ENCODE data around the gene INHBE.

The INHBE gene

DNA sequence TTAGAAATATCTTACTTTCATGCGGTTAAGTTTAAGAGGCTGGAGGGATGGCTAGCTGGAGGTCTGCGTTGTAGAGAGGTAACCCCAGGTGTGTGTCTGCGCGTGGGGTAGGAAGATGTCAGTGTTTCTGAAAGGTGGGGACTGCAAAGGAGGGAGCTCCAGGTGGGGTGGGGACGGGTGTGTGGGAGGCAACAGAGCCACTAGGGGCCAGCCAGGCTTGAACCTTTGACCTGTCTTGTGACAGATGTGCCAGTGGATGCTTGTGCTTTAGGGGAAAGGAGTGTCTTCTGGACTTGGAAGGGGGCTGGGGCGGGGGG is 5.3 kb downstream of the INHBE start:
- in situ Hi-C loops (cut with MboI; ENCODE audit: low sequenced_read_pairs): no loop called here

DNA sequence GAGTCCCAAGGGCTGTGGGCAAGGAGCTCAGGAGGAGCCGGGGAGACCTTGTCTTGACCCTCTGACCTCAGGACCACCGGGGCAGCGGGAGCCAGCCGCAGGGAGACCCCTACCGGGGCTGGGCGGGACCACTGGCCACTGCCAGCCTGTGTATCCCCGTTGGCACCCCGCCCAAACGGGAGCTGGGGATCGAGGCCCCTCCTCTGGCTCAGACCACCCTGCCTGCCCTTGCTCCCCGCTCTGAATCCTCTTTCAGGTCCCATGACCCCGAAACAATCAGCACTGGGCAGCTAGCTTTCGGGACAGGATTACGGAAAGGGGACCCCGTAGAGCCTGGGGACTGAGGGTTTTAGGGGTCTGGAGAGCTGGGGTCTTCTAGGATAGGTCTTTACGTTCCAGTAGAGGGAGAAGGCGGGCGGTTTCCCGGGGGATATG is 5.8 kb downstream of the INHBE start:
- in situ Hi-C loops (cut with MboI; ENCODE audit: low sequenced_read_pairs): no loop called here

DNA sequence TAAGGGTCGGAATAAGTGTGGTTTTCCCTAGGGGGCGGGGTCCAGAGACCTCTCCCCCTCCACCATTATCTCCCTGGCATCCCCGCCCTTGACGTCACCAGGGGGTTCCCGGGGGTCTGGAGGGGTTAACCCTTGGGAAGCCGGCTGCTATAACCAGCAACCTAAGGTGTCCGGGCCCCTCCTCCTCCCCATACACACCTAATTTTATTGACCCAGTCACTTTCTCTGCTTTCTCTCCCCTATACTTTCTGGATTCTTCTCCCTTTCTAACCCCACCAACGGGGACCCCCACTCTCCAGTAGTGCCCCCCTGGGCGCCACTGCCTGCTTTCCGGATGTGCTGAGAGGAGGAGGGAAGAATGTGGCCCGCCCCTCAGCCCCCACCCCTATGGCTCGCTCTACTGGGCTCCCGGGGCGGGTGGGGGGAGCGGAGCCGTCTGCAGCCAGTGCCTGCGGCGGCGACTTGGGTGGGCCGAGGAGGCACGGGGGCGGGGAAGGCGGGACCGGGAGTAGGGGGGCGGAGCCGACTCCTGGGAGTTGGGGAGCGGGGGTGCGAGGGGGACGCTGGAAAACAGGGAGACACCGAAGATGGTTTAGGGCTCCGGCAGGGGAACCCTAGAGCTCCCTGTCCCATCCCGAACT is 6.3 kb downstream of the INHBE start:
- in situ Hi-C loops (cut with MboI; ENCODE audit: low sequenced_read_pairs): no loop called here

DNA sequence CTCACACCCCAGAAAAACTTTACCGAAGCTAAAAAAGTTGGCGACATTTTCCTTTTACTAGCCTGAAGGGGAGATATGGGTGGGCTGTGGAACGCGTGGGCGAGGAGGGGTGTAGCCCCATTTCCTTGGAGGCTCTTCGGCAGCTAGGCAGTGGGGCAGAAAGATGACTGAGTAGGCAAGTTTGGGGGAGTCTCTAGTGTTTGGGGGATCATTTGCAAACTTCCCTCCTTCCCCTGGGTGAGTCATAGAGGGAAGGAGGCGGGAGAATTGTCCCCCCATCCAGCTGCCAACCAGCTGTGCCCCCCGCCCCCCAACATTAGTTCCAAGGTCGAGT is 6.8 kb downstream of the INHBE start:
- in situ Hi-C loops (cut with MboI; ENCODE audit: low sequenced_read_pairs): no loop called here

DNA sequence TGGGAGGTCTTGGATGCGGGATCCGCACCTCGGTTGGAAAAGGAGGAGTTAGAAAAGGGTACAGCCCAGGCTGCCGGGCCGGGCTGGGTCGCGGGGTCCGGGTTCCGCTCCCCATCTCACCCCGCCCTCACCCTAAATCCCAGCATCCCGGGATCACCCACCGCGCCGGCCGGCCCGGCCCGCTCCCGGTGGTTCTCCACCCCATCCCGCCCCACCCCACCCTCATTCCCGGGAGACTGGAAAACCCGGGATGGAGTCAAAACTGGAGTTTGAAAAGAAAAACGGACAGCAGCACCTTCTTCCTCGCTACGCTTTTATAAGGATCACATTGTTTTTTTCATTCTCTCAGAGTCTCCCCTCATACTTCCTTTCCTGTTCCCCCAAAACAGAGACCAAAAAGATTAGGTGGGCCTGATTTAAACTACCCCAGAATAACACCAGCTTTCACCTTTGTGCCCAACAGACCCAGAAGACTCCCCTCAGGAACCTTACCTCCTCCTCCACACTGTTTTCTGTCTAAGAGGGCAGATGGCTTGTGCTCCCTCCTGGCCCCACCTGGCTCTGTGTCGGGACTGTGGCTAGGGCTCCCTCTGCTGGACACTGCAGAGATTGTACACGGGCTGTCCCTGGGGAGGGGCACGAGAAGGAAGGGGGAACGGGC is 7.3 kb downstream of the INHBE start:
- in situ Hi-C loops (cut with MboI; ENCODE audit: low sequenced_read_pairs): no loop called here

DNA sequence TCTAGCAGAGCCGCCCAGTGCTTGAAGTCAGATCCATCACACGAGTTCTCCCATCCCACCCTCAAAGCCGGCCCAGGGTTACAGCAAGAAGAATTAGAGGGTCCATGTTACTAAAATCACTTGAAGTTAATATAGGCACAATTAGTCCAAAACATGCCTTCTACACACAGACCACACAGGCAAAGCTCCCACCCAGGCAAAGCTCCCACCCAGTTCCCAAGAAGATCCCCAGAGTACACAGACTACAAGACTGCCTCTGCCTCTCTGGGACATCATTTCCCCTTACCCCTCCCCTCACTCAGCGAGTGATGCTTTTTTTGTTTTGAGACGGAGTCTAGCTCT is 7.8 kb downstream of the INHBE start:
- in situ Hi-C loops (cut with MboI; ENCODE audit: low sequenced_read_pairs): no loop called here

DNA sequence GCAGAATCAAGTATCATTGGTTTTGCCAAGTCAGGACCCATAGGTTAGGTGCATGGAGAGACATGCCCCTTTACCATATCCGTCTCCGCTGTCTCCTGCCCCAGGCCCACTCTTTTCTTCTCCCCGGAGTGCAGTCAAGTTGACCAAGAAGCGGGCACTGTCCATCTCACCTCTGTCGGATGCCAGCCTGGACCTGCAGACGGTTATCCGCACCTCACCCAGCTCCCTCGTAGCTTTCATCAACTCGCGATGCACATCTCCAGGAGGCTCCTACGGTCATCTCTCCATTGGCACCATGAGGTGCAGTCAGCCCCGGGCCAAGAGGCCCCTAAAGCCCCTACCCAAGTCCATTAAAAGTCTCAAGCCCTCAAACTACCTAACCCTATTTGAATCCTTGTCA is 9.5 kb downstream of the INHBE start:
- in situ Hi-C loops (cut with MboI; ENCODE audit: low sequenced_read_pairs): no loop called here

DNA sequence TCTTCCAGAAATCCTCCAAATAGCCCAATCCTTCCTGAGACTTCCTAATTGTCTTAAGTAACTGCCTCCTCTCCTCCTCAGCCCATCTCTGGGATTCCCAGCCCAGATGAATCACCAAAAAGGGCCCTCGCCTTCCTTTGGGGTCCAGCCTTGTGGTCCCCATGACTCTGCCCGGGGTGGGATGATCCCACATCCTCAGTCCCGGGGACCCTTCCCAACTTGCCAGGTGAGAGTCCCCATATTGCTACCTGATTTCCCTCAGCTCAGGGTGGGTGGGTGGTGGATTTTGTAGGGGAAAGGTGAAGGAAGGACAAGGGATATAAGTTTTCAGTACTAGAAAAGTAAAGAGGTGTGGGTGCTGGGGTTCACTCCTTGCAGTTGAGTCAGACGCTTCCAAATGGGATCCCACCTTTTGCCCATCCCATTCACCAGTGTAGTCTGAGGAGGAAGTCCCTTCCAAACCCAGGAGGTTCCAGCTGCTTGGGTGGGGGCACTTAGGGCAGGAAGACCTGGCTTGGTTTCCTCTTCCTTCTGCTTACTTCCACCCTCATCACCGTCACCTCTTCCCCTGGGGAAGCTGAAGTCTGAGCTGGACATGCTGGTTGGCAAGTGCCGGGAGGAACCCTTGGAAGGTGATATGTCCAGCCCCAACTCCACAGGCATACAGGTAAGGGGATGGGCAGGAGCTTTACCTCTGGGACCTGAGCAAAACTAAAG is 10.1 kb downstream of the INHBE start:
- in situ Hi-C loops (cut with MboI; ENCODE audit: low sequenced_read_pairs): no loop called here

DNA sequence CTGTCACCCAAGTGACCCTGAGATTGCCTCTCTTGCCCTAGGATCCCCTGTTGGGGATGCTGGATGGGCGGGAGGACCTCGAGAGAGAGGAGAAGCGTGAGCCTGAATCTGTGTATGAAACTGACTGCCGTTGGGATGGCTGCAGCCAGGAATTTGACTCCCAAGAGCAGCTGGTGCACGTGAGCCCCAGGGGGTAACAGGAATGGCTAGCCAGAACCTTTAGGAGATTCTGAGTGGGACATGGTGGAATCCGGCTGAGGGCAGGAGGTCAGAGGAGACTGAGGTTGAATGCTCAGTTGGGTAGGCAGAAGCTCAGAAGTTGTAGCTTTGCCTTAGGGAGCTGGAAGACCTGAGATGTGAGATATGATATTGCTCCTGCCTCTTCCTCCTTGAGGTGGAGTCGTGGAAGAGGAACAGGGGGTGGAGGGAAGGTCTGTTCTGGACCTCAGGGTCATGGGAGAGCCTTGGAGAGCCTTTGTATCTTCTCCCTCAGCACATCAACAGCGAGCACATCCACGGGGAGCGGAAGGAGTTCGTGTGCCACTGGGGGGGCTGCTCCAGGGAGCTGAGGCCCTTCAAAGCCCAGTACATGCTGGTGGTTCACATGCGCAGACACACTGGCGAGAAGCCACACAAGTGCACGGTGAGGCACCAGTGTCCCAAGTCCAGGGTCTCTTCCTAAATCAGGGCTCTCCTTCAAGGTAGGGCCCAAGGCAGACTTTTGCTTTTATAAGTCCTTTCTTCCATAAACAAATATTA is 10.8 kb downstream of the INHBE start:
- in situ Hi-C loops (cut with MboI; ENCODE audit: low sequenced_read_pairs): no loop called here

DNA sequence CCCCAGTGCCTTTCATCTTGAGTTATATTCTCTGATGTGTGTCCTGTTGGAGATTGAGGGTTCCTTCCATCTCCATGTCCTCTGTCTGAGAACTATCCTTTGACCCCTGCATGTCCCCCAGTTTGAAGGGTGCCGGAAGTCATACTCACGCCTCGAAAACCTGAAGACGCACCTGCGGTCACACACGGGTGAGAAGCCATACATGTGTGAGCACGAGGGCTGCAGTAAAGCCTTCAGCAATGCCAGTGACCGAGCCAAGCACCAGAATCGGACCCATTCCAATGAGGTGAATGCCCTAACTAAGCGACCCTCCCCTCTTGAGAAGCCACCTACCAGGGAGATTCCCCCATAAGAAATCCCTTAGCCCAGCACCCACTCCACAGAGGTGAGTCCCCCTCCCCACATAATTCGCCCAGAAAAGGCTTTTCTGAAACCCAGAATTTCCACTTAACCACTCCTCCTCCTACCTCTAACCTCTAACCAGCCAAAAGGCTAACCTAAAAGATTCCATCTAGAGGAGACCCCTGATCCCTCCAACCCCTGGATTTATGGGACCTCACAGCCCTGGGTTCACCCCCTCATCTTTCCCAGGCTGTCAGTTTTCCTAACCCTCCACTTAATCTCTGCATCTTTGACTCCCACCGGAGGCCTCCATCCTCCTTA is 12.2 kb downstream of the INHBE start:
- in situ Hi-C loops (cut with MboI; ENCODE audit: low sequenced_read_pairs): no loop called here

DNA sequence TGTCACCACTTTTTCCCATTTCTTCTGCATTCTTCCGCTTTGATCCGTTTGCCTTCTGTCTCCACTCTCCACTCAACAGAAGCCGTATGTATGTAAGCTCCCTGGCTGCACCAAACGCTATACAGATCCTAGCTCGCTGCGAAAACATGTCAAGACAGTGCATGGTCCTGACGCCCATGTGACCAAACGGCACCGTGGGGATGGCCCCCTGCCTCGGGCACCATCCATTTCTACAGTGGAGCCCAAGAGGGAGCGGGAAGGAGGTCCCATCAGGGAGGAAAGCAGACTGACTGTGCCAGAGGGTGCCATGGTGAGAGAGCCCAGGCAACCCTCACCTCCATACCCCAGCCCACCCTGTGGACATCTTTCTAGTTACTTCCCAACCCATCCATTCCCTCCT is 12.8 kb downstream of the INHBE start:
- in situ Hi-C loops (cut with MboI; ENCODE audit: low sequenced_read_pairs): no loop called here

DNA sequence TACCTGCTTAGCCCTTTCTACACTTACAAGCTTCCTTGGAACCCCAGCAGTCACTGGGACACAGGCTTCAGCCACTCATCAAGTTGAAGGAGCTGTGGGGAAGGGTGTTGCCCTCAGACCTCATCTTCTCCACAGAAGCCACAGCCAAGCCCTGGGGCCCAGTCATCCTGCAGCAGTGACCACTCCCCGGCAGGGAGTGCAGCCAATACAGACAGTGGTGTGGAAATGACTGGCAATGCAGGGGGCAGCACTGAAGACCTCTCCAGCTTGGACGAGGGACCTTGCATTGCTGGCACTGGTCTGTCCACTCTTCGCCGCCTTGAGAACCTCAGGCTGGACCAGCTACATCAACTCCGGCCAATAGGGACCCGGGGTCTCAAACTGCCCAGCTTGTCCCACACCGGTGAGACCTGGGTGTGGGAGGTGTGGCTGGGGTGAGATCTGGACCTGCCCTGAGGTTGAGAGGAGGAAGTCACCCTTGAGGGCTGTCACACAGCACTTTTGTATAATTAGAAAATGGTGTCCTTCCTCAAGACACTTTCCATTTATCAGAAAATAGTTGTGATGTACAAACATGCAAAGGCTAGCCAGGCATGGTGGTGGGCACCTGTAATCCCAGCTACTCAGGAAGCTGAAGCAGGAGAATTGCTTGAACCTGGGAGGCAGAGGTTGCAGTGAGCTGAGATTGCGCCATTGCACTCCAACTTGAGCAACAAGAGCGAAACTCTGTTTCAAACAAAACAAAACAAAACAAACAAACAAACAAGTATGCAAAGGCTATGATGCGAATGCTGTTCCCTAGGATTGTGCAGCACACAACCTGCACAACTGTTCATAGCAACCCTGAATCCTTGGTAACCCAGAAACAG is 14.4 kb downstream of the INHBE start:
- in situ Hi-C loops (cut with MboI; ENCODE audit: low sequenced_read_pairs): no loop called here

DNA sequence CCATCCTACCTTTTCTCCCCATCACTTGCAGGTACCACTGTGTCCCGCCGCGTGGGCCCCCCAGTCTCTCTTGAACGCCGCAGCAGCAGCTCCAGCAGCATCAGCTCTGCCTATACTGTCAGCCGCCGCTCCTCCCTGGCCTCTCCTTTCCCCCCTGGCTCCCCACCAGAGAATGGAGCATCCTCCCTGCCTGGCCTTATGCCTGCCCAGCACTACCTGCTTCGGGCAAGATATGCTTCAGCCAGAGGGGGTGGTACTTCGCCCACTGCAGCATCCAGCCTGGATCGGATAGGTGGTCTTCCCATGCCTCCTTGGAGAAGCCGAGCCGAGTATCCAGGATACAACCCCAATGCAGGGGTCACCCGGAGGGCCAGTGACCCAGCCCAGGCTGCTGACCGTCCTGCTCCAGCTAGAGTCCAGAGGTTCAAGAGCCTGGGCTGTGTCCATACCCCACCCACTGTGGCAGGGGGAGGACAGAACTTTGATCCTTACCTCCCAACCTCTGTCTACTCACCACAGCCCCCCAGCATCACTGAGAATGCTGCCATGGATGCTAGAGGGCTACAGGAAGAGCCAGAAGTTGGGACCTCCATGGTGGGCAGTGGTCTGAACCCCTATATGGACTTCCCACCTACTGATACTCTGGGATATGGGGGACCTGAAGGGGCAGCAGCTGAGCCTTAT is 15.3 kb downstream of the INHBE start:
- in situ Hi-C loops (cut with MboI; ENCODE audit: low sequenced_read_pairs): no loop called here

DNA sequence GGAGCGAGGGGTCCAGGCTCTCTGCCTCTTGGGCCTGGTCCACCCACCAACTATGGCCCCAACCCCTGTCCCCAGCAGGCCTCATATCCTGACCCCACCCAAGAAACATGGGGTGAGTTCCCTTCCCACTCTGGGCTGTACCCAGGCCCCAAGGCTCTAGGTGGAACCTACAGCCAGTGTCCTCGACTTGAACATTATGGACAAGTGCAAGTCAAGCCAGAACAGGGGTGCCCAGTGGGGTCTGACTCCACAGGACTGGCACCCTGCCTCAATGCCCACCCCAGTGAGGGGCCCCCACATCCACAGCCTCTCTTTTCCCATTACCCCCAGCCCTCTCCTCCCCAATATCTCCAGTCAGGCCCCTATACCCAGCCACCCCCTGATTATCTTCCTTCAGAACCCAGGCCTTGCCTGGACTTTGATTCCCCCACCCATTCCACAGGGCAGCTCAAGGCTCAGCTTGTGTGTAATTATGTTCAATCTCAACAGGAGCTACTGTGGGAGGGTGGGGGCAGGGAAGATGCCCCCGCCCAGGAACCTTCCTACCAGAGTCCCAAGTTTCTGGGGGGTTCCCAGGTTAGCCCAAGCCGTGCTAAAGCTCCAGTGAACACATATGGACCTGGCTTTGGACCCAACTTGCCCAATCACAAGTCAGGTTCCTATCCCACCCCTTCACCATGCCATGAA is 16.0 kb downstream of the INHBE start:
- in situ Hi-C loops (cut with MboI; ENCODE audit: low sequenced_read_pairs): no loop called here

DNA sequence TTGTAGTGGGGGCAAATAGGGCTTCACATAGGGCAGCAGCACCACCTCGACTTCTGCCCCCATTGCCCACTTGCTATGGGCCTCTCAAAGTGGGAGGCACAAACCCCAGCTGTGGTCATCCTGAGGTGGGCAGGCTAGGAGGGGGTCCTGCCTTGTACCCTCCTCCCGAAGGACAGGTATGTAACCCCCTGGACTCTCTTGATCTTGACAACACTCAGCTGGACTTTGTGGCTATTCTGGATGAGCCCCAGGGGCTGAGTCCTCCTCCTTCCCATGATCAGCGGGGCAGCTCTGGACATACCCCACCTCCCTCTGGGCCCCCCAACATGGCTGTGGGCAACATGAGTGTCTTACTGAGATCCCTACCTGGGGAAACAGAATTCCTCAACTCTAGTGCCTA is 16.6 kb downstream of the INHBE start:
- in situ Hi-C loops (cut with MboI; ENCODE audit: low sequenced_read_pairs): no loop called here

DNA sequence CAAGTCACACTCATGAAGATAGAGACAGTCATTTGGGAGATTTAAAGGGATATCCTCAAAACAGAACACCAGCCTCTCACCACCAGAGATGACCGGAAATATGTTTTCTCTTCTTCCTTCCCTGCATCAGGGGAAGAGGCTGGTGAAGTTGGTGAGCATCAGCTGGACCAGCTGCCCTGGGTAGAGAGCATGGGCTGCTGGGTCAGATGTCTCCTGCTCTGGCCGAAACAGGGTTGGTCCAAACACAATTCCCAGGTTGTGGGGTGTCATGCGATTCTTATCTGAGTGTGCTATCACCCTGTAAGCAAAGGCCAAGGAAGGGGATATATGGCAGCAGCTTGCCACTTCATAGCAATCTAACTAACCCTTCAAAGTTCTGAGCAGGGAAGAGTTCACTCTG is 17.3 kb downstream of the INHBE start:
- in situ Hi-C loops (cut with MboI; ENCODE audit: low sequenced_read_pairs): no loop called here

DNA sequence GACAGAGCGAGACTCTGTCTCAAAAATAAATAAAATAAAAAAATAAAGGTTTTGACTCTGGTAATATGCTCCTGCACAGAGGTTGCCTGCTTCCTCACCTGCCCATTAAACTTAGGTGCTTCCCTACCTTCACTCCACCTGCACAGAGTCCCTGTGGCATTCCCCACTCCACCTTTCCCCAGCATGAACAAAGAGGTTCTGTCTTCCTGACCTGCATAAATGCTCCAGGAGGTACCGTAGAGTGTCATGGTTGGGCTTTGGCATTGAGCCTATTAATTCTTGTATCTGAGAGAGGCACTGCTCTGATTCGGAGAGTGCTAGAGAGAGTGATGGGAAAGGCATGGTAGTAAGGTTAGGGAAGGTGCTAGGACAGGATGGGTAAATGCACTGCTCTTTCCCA is 18.3 kb downstream of the INHBE start:
- in situ Hi-C loops (cut with MboI; ENCODE audit: low sequenced_read_pairs): no loop called here

DNA sequence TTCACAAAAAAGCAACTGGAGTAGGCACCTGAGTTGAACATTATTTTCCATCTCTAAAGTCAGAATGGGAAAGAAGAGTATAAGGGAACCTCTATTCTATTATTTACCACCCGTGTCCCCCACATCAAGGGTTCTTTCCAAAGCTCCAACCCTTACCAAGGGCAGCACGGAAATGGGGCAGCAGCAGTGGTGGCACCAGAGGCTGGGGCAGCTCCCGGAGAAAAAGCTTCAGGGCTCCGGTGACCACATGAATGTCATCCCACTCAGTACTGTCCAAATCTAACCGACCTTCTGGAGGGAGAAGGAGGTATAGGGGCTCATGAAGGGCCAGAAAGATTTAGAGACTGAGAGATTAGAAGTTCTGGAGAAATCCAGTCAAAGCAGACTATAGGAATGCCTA is 18.8 kb downstream of the INHBE start:
- in situ Hi-C loops (cut with MboI; ENCODE audit: low sequenced_read_pairs): no loop called here

DNA sequence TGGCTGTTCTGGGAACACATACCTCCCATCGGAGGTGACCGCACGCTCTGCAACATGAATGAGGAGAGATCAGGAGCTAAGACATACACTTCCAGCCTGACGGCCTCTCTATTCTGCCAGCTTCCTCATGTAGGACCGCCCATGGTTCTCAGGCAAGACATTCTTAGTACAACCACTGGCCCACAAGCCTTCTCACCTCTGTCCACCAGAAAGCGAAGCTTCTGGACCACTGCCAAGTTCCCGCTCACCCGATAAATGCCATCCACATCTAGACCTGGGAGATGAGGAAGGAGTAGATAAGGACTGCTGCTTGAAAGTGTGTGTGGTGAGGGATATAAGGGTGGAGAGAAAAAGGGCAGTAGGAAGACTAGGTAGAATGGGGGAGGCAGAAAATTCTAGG is 19.3 kb downstream of the INHBE start:
- in situ Hi-C loops (cut with MboI; ENCODE audit: low sequenced_read_pairs): no loop called here
